HG03457 (cell line): Measurements from ENCODE around the gene TPST2.
A peak's percentile ranks its signal among the peaks of the same experiment; 100 is the strongest.

Experiments used
- ATAC-seq: cut with Tn5 transposase; IDR thresholded peaks from one replicate; pipeline ENCODE4 v1.9.1; 2021; ENCODE audit warnings: moderate number of reproducible peaks; ENCODE audit not compliant: unreplicated experiment

The TPST2 gene

GRCh38 chr22:26502688-26503561 lies 87.0 kb downstream of the TPST2 start:
- ATAC-seq, result no peak

DNA sequence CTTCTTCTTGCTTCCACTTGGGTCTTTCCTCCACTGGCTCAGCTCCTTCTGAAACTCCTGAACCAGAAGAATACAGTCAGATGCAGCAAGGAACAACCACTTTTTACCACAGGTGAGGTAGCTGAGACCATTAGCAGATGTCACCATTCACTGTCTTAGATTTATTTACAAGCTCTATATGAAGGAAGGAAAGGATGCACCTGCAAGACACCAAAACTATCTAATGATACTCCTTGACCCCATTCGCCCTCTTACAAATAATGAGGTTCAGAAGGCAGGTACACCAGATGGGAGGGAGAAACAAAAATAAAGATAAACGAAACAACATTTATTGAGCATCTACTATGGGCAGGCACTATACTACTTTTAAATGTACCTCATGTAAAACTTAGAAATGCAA lies 87.9 kb downstream of the TPST2 start:
- ATAC-seq, result no peak

DNA sequence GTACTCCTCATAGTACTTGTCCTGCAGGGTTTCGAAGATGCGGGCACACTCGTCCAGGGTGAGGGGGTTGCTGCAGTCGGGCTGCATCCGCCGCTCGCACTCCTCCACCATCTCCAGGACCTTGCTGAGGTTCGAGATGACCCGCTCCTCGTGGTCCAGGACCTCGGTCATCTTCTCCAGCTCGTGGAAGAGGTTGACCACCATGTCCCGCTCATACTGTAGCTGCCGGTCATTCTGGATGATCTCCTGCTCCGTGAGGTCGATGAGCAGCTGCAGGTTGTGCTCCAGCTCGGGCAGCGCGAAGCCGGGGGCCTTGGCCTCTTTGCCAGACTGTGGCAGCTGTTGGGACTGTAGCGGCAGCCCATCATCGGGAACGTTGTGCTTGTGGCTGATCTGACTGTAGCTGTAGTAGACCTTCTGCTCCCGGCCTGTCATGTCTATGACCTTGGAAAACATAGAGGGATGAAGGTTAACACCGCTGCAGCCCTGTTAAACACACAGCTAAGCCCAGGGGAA lies 90.7 kb downstream of the TPST2 start:
- no peak for ATAC-seq

DNA sequence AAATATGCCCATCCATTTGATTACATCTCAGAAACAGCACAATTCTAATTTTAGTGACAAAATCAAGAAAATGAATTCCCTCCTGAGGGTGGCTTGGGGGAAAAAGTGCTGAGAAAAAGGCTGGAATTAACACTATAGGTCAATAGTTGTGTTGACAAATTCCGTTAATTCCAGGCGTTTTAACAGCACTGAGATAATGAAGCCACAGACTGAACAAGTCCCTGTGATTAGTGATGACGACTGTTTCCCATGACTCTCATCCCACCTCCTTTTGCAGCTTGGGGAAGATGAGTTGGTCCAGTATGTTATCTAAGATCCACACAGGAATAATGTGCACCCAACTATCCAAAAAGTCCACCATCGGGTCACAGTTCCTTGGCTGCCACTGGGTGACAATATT lies 93.5 kb downstream of the TPST2 start:
- ATAC-seq, result no peak

- ATAC-seq, result no peak
Measured at GRCh38 chr22:26494506-26494905, 95.4 kb downstream of the TPST2 start.

DNA sequence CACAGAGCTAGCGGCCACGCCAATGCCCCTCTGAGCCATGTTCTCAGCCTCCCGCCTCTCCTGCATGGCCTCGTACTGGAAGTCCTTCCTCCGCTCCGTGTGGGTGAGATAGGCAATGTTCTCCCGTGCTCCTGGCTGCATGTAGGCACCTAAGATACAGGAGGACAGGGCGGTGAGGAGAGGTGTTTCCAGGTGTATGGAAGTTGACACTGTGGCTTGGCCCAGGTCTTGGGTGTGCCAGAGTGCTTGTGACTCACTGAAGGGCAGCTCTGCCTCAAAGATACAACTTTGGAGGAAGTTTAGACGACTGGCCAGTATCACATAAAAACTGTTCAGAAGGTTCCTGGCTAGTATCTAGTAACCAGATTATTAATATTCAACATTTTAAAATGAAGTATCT lies 97.7 kb downstream of the TPST2 start:
- no peak for ATAC-seq

GRCh38 chr22:26489447-26490036 lies 100.4 kb downstream of the TPST2 start:
- no peak for ATAC-seq

GRCh38 chr22:26487996-26488395 lies 101.9 kb downstream of the TPST2 start:
- no peak for ATAC-seq

DNA sequence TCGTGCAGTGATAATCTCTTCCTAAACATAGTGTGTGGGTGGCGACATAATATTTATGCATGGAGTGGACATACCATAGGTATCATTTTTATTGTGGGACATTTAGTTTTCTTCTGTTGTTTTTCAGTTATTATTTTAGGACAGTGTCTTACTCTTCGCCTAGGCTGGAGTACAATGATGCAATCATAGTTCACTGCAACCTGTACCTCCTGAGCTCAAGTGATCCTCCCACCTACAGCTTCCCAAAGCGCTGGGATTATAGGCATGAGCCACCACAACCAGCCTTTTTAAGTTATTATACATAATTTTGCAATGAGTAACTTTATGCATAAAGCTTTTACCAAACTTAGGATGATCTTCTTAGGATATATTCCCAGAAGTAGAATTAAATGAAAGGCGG lies 103.5 kb downstream of the TPST2 start:
- no peak for ATAC-seq

DNA sequence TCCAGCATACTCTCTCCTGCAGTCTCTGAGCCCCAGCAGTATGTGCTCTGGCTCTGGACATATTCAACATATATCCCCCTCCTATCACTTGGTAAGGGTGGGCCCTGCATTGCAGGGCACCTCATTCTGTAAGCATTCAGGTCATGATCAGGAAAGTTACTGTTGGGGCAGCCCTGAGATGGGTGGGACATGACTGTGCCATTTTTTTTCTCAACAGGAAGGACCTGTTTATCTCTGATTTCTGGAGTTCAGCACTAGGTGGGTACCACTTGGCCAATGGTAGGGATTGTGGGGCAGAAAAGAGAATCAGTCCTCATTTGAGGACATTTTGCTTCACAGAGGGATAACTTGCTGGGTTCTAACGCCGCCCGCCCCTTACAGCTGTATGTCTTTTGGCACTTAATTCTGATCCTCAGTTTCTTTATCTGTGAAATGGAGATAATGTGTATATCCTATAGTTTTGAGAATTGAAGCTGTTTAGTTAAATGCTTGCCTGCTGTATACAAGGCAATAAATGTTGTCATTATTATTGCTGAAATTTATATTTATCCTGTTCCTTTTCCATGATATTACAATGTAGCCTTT lies 104.0 kb downstream of the TPST2 start:
- ATAC-seq, result no peak

- ATAC-seq, result no peak
Measured at GRCh38 chr22:26485013-26485412, 104.9 kb downstream of the TPST2 start.

GRCh38 chr22:26484360-26484706 lies 105.6 kb downstream of the TPST2 start:
- ATAC-seq, result no peak

GRCh38 chr22:26483439-26484359 lies 106.2 kb downstream of the TPST2 start, which contains the start of the genes HPS4 and SRRD:
Gene HPS4 (minus strand): TSS chr22:26483783. CDS start chr22:26481762, 2,021 bp downstream.
Gene SRRD (plus strand): TSS chr22:26483877. CDS start chr22:26483891, 14 bp downstream.
- ATAC-seq, result peak; percentile 38

- no peak for ATAC-seq
Measured at GRCh38 chr22:26483043-26483438, 106.9 kb downstream of the TPST2 start.

GRCh38 chr22:26482161-26482560 lies 107.8 kb downstream of the TPST2 start:
- no peak for ATAC-seq

DNA sequence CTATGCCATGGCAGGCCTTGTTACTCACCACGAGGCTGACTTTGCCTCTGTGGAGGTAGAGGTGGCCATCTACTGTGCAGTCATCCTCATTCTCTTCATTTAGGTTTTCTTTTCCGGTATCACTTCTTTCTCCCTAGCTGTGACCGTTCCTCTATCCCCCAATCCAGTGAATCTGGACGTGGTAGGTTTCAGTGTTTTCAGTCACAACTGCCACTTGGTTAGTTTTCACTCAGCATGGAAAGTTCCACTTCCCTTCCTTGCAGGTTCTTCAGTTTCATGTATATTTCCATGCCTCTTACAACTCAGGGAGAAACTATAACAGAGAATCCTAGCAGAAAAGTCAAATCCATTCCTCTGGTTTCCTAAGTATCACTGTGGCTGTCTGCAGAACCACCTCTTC lies 108.2 kb downstream of the TPST2 start:
- no peak for ATAC-seq

DNA sequence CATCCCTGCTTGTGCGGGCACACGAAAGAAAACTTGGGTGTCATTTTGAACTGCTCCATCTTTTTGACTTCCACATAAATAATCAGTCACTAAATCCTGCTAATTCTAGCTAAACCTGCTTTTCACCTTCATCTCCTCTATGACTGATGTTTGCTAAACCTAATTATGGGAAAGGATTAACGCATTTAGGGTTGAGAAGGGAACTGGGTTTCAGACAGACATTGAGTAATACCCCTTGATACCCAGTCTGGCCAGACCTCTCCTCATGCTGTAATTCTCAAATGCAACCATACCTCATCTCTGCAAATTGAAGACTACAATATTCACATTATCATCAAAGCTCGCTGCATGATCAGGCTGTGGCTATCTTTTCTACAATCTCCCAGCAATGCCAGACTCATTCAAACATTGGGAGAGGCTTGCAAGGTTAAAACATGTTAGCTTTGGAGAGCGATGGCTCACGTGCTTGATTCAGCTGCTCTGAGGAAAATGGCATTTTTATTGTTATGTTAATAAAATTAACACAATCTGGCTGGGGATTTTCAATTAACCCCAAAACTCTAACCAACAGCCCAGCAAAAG lies 108.7 kb downstream of the TPST2 start:
- ATAC-seq, result no peak

DNA sequence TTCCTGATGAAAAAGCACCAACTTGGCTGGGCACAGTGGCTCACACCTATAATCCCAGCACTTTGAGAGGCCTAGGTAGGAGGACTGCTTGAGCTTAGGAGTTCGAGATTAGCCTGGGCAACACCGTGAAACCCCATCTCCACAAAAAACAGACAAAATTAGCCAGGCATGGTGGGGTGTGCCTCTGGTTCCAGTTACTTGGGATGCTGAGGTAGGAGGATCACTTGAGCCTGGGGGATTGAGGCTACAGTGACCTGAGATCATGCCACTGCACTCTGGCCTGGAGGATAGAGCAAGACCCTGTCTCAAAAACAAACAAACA lies 109.4 kb downstream of the TPST2 start:
- no peak for ATAC-seq

DNA sequence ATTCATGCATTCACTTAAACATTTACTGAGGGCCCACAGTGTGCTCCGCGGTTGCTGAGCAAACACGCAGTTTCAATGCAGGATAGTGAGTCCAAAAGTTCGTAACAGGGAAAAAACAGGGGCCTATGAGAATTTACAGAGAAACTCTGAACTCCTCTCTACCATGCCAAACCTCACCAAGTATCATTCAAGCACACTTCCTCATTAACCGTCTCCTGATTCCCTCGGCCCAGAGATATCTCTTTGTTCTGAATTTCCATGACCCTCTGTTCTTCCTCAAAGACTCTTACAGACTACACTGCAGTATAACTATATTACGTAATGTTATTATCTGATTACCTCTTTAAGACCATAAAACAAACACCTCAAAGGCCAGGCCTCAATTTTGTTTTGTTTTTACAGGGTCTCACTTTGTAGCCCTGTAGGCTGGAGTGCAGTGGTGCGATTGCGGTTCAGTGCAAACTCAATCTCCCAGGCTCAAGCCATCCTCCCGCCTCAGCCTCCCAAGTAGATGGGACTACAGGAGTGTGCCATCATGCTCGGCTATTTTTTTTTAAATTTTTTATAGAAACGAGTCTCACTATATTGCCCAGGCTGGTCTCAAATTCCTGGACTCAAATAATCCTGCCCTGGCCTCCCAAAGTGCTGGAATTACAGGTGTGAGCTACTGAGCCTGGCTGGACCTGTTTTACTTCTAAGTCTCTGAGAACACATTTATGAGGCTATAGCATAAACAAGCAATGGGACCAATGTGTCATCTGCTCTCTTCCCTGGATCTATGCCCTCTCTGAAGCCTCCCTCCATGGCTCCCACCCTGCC lies 109.9 kb downstream of the TPST2 start:
- no peak for ATAC-seq
